Activated T-helper 17 cell treated with anti-CD3 and anti-CD28 coated beads, Interleukin-2, amount 50 U/mL, for 72 hours (primary cell): ENCODE measurements around the gene HS2ST1. TPM values are rescaled to one million over a fixed set of nuclear protein-coding genes. Genes with fewer than 3 reads are reported as not detected.
"Not testable (repeated sequence)": the region's sequence is repeated elsewhere in the genome, so short reads cannot be mapped to it uniquely, and the experiment has no call there.

Experiments
- ATAC-seq: fragments of 150-1000 bp; cut with Tn5 transposase; replicated peaks from 2 replicates; pipeline ENCODE4 v1.10.0; 2021; ENCODE audit warnings: mild to moderate bottlenecking, moderate library complexity
- H3K27ac Mint-ChIP-seq: one replicate; pipeline ENCODE4 v1.8.0; 2022; ENCODE audit warnings: mixed read lengths
- H3K27me3 Mint-ChIP-seq: one replicate; pipeline ENCODE4 v1.8.0; 2022; ENCODE audit warnings: mixed read lengths
- H3K36me3 Mint-ChIP-seq: one replicate; pipeline ENCODE4 v1.8.0; 2022; ENCODE audit warnings: low read depth, mild to moderate bottlenecking, mixed read lengths
- H3K4me1 Mint-ChIP-seq: one replicate; pipeline ENCODE4 v1.8.0; 2022; ENCODE audit warnings: mixed read lengths
- H3K4me3 Mint-ChIP-seq: one replicate; pipeline ENCODE4 v1.8.0; 2022; ENCODE audit warnings: mild to moderate bottlenecking, mixed read lengths
- H3K9me3 Mint-ChIP-seq: one replicate; pipeline ENCODE4 v1.8.0; 2022; ENCODE audit warnings: mixed read lengths
- total RNA-seq, 2 donors: library from RNA; stranded (reverse); gene quantifications; one replicate each; pipeline ENCODE4 v1.2.3, GENCODE V29; 2022

HS2ST1 gene
- total RNA-seq, 2 donors from 2014 or later, result 12.8 to 18.5 TPM

DNA sequence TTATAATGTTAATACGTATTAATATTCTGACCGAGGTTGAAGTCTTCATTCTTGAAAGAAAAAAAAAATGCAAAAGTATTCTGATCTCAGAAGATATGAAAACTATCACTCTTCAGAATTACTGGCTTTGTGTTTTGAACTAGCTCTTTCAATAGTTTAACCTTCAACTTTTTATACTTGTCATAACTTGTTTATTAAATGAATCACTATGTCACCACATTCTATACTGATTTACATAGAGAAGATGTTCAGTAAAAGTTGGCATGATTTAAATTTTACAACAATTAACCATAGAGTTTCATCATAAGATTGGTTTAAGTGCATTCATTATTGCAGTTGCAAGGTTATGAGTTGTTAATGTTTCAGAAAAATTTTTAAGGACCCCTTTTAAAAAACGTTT, 57.3 kb downstream of the HS2ST1 start:
- H3K27me3 Mint-ChIP-seq, result no peaks in the 10 kb centered on the region
- no peaks in the 10 kb centered on the region for H3K4me1 Mint-ChIP-seq
- peak; percentile 26 for ATAC-seq
- no peaks in the 10 kb centered on the region for H3K36me3 Mint-ChIP-seq
- no peaks in the 10 kb centered on the region for H3K9me3 Mint-ChIP-seq
- H3K27ac Mint-ChIP-seq, result no peak overlapping the region
- H3K4me3 Mint-ChIP-seq, result no peak overlapping the region

DNA sequence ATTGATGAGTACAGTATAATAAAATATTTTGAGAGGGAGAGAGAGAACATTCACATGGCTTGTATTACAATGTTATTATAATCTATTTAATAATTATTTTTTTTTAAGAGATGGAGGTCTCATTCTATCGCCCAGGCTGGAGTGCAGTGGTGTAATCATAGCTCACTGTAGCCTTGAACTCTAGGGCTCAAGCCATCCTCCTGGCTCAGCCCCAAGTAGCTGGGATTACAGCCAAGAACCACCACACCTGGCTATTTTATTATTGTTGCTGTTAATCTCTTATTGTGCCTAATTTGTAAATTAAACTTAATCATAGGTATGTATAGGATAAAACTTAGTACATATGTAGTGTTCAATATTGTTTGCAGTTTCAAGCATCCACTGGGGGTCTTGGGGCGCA, 57.8 kb downstream of the HS2ST1 start:
- no peaks in the 10 kb centered on the region for H3K4me1 Mint-ChIP-seq
- H3K27ac Mint-ChIP-seq, result no peak overlapping the region
- ATAC-seq, result no peak
- H3K4me3 Mint-ChIP-seq, result no peak overlapping the region
- H3K36me3 Mint-ChIP-seq, result no peaks in the 10 kb centered on the region
- no peaks in the 10 kb centered on the region for H3K27me3 Mint-ChIP-seq
- no peaks in the 10 kb centered on the region for H3K9me3 Mint-ChIP-seq

DNA sequence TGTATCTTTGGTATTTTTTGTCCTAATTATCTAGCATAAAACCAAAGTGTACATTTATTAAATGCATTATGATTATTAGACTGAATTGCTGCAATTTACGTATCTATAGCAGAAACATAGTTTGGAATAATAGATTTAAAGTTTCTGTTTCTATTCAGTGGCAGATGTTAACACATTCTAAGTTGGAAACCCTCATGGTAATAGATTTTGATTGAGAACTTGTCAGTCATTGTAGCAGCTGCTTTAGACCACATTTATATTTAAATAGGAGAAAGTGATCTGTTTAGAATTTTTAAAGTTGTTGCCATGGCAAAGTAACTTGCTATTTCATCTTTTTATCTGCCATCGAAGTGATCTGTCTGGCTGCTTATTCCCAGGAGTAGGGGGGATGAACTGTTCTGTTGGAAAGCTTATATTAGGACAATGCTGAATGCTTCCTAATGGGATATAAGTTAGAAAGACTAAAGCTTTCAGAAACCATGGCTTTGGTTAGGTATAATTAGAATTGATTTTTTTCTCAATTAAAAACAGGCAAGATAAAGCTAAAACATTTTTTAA, 61.6 kb downstream of the HS2ST1 start:
- Mint-ChIP-seq H3K27ac (no peak overlapping the region), H3K4me3 (no peak overlapping the region), H3K4me1 (no peaks in the 10 kb centered on the region), H3K36me3 (peaks cover 6% of the 10 kb centered on the region), H3K27me3 (no peaks in the 10 kb centered on the region), H3K9me3 (no peaks in the 10 kb centered on the region)
- ATAC-seq, result no peak

DNA sequence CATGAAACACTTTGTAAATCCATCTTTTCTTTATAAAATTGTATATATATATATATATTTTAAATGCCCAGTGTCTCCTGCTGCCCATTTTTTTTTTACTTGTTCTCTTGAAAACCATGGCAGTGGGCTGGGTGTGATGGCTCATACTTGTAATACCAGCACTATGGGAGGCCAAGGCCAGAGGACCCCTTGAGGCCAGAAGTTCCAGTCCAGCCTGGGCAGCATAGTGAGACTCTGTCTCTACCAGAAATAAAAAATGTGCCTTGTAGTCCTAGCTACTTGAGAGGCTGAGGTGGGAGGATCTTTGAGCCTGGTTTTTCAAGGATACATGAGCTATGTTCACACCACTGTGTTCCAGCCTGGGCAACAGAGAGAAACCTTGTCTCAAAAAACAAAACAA, 62.2 kb downstream of the HS2ST1 start:
- Mint-ChIP-seq H3K9me3 (no peaks in the 10 kb centered on the region), H3K27me3 (no peaks in the 10 kb centered on the region), H3K27ac (no peak overlapping the region), H3K4me3 (no peak overlapping the region), H3K36me3 (peaks cover 6% of the 10 kb centered on the region), H3K4me1 (no peaks in the 10 kb centered on the region)
- no peak for ATAC-seq

DNA sequence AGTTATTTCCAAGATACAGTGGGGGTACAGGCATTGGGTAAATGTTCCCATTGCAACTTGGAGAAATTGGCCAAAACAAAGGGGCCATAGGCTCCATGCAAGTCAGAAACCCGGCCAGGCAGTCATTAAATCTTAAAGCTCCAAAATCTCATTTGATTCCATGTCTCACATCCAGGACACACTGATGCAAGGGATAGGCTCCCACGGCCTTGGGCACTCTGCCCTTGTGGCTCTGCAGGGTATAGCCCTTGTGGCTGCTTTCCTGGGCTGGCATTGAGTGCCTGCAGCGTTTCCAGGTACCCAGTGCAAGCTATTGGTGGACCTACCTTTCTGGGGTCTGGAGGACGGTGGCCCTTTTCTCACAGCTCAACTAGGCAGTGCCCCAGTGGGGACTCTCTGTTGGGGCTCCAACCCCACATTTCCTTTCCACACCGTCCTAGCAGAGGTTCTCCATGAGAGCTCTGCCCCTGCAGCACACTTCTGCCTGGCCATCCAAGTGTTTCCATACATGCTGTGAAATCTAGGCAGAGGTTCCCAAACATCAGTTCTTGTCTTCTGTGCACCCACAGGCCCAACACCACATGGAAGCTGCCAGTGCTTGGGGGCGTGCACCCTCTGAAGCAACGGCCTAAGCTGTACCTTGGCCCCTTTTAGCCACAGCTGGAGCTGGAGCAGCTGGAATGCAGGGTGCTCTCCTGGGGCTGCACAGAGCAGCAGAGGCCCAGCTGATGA, 67.2 kb downstream of the HS2ST1 start:
- H3K36me3 Mint-ChIP-seq, result peaks cover 6% of the 10 kb centered on the region
- no peak for ATAC-seq
- H3K4me1 Mint-ChIP-seq, result no peaks in the 10 kb centered on the region
- H3K27me3 Mint-ChIP-seq, result no peaks in the 10 kb centered on the region
- no peaks in the 10 kb centered on the region for H3K9me3 Mint-ChIP-seq
- H3K4me3 Mint-ChIP-seq, result no peak overlapping the region
- H3K27ac Mint-ChIP-seq, result no peak overlapping the region

DNA sequence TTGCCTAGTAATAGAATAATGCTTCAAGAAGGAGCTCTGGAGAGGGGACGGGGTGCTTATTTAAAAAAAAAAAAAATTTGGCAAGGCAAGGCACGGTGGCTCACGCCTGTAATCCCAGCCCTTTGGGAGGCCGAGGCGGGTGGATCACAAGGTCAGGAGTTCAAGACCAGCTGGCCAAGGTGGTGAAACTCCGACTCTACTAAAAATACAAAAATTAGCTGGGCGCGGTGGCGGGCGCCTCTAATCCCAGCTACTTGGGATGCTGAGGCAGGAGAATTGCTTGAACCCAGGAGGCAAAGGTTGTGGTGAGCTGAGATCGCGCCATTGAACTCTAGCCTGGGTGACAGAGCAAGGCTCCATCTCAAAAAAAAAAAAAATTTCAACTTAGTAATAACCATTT, 69.2 kb downstream of the HS2ST1 start:
- H3K27ac Mint-ChIP-seq, H3K36me3 Mint-ChIP-seq, H3K9me3 Mint-ChIP-seq, H3K4me1 Mint-ChIP-seq, H3K4me3 Mint-ChIP-seq, ATAC-seq, H3K27me3 Mint-ChIP-seq: not testable (repeated sequence)

DNA sequence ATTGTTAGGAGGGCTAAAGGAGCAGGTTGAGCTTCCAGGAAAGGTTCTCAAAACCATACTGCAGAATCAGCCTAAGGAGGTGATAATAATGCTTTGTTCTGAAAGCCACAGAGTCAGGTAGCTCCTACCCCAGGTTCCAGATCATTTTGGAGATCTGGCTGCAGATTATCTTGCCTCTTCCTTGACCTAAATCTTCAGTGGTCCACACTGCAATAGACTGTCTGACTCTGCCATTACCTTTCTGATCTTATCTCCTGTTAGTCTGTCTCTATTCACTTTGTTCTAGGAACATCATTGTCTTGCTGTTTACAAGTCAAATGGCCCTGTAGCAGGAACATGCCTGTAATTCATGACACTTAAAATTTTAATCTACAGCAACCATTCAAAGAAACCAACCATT, 73.0 kb downstream of the HS2ST1 start:
- H3K36me3 Mint-ChIP-seq, result no peaks in the 10 kb centered on the region

DNA sequence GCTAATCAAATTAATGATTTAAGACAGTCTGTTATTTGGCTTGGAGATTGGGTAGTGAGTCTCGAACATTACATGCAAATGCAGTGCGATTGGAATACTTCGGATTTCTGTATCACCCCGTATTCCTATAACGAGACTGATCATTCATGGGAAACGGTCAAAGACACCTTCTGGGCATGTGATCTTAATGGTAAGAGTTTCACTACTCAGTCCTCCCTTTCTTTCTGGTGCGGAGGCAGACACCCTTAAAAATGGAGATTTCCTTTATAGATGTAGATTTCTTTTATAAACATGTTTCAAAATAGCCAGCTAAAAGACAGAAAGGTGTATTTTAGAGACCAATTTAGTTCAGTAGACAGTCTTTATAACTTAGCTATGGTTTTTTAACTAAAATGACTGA, 74.4 kb downstream of the HS2ST1 start:
- Mint-ChIP-seq H3K4me3 (no peak overlapping the region), H3K27me3 (no peaks in the 10 kb centered on the region), H3K4me1 (no peaks in the 10 kb centered on the region), H3K9me3 (no peaks in the 10 kb centered on the region), H3K27ac (no peak overlapping the region), H3K36me3 (no peaks in the 10 kb centered on the region)
- no peak for ATAC-seq

More for the DNA sequence above, 73.0 kb downstream of the HS2ST1 start:
- Mint-ChIP-seq H3K27ac (no peak overlapping the region), H3K9me3 (no peaks in the 10 kb centered on the region), H3K27me3 (no peaks in the 10 kb centered on the region), H3K4me3 (no peak overlapping the region), H3K4me1 (no peaks in the 10 kb centered on the region)
- no peak for ATAC-seq

DNA sequence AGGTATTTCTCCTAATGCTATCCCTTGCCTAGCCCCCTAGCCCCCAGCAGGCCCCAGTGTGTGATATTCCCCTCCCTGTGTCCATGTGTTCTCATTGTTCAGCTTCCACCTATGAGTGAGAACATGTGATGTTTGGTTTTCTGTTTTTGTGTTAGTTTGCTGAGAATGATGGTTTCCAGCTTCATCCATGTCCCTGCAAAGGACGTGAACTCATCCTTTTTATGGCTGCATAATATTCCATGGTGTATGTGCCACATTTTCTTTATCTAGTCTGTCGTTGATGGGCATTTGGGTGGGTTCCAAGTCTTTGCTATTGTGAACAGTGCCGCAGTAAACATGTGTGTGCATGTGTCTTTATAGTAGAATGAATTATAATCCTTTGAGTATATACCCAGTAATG, 75.3 kb downstream of the HS2ST1 start:
- not testable (repeated sequence) for ATAC-seq, H3K27me3 Mint-ChIP-seq, H3K4me1 Mint-ChIP-seq, H3K27ac Mint-ChIP-seq, H3K9me3 Mint-ChIP-seq, H3K4me3 Mint-ChIP-seq, H3K36me3 Mint-ChIP-seq

DNA sequence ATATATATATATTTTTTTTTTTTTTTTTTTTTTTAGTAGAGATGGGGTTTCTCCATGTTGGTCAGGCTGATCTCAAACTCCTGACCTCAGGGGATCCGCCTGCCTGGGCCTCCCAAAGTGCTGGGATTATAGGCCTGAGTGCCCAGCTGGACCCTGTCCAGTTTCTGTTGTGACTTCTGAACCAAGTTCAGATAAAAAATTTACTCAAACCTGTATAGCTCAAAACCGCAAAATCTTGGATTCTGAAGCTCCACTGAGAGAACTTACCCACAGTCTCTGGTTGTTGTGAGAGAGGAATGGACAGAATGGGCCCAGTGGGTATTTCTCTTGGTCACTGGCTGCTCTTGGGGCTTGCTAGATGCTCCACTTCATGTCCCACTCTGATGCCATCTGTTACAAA, 76.4 kb downstream of the HS2ST1 start:
- Mint-ChIP-seq H3K4me3 (no peak overlapping the region), H3K27me3 (no peaks in the 10 kb centered on the region), H3K36me3 (no peaks in the 10 kb centered on the region), H3K27ac (no peak overlapping the region), H3K4me1 (no peaks in the 10 kb centered on the region), H3K9me3 (no peaks in the 10 kb centered on the region)
- no peak for ATAC-seq

DNA sequence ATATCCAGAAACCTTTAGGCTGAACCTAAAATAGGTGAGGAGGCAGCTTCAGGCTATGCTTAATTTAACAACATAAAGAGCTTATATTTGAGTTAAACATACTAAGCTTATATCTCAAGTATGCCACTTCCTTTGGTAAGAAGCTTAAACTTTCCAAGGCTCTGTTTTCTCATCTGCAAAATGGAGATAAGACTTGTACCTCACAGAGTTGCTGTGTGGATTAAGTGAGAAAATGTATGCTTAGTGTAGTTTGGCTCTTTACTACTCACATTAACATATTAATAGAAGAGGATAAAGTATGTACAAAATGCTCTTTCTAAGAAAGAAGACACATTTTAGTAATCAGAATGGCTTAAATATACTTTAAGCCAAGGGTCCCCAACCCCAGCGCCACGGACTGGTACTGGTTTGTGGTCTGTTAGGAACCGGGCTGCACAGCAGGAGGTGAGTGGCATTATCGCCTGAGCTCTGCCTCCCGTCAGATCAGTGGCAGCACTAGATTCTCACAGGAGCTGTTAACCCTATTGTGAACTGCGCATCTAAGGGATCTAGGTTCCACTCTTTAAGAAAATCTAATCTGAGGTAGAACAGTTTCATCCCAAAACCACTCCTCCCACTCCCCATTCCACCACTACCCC, 77.2 kb downstream of the HS2ST1 start:
- no peak for ATAC-seq
- H3K4me3 Mint-ChIP-seq, result no peak overlapping the region
- H3K27me3 Mint-ChIP-seq, result no peaks in the 10 kb centered on the region
- no peaks in the 10 kb centered on the region for H3K9me3 Mint-ChIP-seq
- no peaks in the 10 kb centered on the region for H3K36me3 Mint-ChIP-seq
- no peak overlapping the region for H3K27ac Mint-ChIP-seq
- H3K4me1 Mint-ChIP-seq, result no peaks in the 10 kb centered on the region

DNA sequence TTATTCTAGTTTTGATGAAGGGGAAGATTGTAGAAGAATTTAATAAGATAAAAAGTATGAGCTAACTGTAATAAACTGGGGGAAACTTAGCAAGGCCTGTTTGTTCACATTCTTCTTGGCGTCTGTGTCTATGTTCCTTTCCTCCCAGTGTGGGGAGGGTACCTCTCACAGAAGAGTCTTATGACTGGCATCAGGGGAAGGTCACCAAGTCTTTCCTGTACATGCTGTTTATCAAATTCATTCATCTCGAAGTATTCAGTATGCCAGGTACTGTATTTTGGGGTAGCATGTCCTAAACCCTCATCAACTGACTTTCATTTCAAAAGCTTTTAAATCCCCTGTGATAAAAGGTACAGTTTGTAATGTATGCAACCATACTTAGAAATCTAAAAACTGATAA, 78.4 kb downstream of the HS2ST1 start:
- no peaks in the 10 kb centered on the region for H3K27me3 Mint-ChIP-seq
- no peaks in the 10 kb centered on the region for H3K9me3 Mint-ChIP-seq
- H3K36me3 Mint-ChIP-seq, result no peaks in the 10 kb centered on the region
- no peaks in the 10 kb centered on the region for H3K4me1 Mint-ChIP-seq
- no peak overlapping the region for H3K27ac Mint-ChIP-seq
- no peak overlapping the region for H3K4me3 Mint-ChIP-seq
- no peak for ATAC-seq

DNA sequence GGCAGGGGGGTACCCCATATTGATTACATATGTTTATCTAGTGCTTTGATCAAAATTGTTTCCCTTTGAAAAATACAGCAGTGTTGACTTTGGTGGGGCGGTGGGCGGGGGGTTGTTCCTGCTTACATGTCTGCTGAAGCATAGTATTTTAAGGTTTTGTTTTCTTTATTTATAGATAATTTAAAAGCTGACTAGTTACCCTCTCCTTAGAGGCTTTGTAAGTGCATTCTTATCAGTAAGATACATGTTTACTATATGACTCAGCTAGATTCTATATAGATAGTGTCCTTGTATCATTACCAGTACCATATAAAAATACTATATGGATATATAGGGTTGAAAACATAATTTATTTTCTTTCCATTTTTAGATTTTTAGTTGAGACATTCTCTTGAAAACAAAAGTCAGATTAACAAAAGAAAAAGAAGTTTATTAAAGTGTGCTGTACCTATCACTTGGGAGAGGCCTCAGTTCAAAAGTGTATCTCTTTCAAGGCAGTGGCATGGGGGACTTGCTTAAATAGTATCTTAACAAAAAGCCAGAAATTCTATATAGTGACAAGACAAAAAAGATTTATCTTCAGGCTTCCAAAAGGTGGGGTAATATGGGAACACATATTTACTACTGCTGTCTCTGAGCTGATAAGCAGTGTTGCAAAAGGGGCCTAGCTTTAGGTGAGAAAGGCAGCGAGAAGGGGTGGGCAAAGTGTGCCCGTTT, 79.0 kb downstream of the HS2ST1 start:
- Mint-ChIP-seq H3K4me3 (no peak overlapping the region), H3K27ac (no peak overlapping the region), H3K27me3 (no peaks in the 10 kb centered on the region), H3K4me1 (no peaks in the 10 kb centered on the region), H3K9me3 (no peaks in the 10 kb centered on the region), H3K36me3 (no peaks in the 10 kb centered on the region)
- peak; percentile 31 for ATAC-seq

DNA sequence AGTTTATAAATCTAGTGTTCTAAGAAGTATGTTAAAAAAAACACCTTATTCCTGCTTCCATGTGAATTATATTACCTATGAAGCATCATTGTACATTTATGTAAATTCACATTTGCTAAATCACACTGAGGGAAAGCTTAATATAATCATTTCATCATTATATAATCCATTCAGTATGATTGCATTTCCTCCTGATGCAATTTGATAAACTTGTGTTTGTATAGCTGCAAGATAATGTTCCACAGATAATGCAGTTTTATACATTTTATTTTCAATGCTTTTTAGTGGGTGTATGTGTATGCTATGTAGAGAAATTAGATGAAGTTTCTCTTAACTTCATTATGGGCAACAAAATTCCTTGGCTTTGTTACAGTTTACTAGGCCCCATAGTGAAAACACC, 79.6 kb downstream of the HS2ST1 start:
- Mint-ChIP-seq H3K4me1 (peaks cover 5% of the 10 kb centered on the region), H3K9me3 (no peaks in the 10 kb centered on the region)
- no peak for ATAC-seq

DNA sequence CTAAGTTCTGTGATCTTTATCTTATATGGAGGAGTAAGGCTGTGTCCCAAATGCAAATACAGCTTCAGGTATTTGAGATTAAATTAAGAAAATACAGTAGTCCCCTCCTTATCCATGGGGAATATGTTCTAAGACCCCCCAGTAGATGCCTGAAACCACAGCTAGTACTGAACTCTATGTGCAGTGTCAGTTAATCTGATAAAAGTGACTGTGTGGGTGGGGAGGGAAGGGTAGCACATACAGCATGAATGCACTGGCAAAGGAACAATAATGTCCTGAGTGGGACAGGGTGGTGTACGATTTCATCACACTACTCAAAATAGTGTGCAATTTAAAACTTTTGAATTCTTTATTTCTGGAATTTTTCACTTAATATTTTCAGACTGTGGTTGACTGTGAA, 83.1 kb downstream of the HS2ST1 start:
- H3K4me1 Mint-ChIP-seq, result peaks cover 5% of the 10 kb centered on the region
- ATAC-seq, result no peak
- no peaks in the 10 kb centered on the region for H3K36me3 Mint-ChIP-seq
- no peaks in the 10 kb centered on the region for H3K27me3 Mint-ChIP-seq
- H3K4me3 Mint-ChIP-seq, result no peak overlapping the region
- no peak overlapping the region for H3K27ac Mint-ChIP-seq
- H3K9me3 Mint-ChIP-seq, result no peaks in the 10 kb centered on the region

More for the DNA sequence above, 79.6 kb downstream of the HS2ST1 start:
- no peaks in the 10 kb centered on the region for H3K36me3 Mint-ChIP-seq
- no peak overlapping the region for H3K4me3 Mint-ChIP-seq
- H3K27me3 Mint-ChIP-seq, result no peaks in the 10 kb centered on the region
- no peak overlapping the region for H3K27ac Mint-ChIP-seq
